Measurements from ENCODE around the gene ABHD17B.

DNA sequence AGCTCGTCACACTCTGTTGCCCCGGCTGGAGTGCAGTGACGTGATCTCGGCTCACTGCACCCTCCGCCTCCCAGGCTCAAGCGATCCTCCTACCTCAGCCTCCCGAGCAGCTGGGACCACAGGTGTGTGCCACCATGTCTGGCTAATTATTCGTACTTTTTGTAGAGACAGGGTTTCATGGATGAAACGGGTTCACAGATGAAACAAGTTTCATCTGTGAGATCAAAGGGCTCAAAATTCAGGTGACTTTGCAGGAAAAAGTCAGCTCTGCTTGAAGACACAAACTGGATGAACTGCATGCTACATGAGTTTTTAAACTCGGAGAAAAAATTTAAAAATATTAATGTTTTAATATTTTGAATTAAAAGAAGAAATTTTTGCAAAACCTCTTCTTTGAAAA lies 24.5 kb downstream of the ABHD17B start:
- TF ChIP-seq EZH2phosphoT487 (IDR thresholded peaks at IDR 0.05; ENCODE audit: borderline replicate concordance, low read length), result no peak
- no peak for TF ChIP-seq EZH2 (IDR thresholded peaks at IDR 0.05; ENCODE audit: low read length, unreplicated experiment)
